ENCODE data around the gene RPRD1A.
"Not testable (repeated sequence)": the region's sequence is repeated elsewhere in the genome, so short reads cannot be mapped to it uniquely, and the experiment has no call there.

RPRD1A gene

DNA sequence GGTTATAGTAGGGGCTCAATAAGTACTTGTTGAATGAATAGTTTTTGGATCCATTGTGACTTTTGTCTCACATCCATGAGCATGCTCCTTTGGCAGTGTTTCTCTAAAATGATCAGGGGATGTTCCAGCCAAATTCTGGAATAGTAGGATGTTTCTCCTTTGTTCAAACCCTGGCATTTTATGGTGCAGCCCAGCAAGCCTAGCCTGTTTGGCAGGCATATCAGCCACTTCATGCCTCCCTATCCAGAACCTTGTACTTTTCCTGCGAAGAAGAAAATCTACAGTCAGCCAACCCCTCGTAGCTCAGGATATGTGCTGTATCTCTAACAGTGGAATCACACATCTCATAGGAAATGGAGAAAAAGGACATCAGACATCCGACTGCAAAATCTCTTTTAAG lies 27.1 kb upstream of the RPRD1A start:
- no peak for DNase-seq (ENCODE audit: low spot score in 2 of 2)
- peaks cover 4% of the 10 kb centered on the region; the same call in 1 of the 2 replicates for H3K4me1 ChIP-seq
- H3K9me3 ChIP-seq, result no peaks in the 10 kb centered on the region
- H3K27me3 ChIP-seq (ENCODE audit: low read depth), result no peaks in the 10 kb centered on the region
- H3K4me3 ChIP-seq, result no peak overlapping the region
- in situ Hi-C loops (cut with MboI; ENCODE audit: low sequenced_read_pairs), result loop anchor here (5.0 to 25.0 kb wide), 2 partner anchors 188 to 668 kb away; no protein-coding TSS in a partner anchor
- H3K36me3 ChIP-seq (replicated peaks), result no peaks in the 10 kb centered on the region

- H3K27me3 ChIP-seq (ENCODE audit: low read depth); H3K4me1 ChIP-seq; H3K9me3 ChIP-seq; H3K36me3 ChIP-seq (replicated peaks); DNase-seq (ENCODE audit: low spot score in 2 of 2); H3K4me3 ChIP-seq: not testable (repeated sequence)
- in situ Hi-C loops (cut with MboI; ENCODE audit: low sequenced_read_pairs), result loop anchor here (5.0 to 25.0 kb wide), 2 partner anchors 190 to 670 kb away; no protein-coding TSS in a partner anchor
These were observed 24.8 kb upstream of the RPRD1A start for GRCh38 chr18:36092116-36092515.

DNA sequence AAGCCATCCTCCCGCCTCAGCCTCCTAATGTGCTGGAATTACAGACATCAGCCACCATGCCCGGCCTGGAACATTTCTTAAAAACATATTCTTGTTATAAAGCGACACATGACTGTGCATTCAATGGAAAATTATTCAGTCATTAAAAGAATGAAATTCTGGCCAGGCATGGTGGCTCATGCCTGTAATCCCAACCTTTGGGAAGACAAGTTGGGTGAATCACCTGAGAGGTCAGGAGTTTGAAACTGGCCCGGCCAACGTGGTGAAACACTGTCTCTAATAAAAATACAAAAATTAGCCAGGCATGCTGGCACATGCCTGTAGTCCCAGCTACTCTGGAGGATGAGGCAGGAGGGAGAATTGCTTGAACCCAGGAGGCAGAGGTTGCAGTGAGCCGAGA lies 21.6 kb upstream of the RPRD1A start:
- in situ Hi-C loops (cut with MboI; ENCODE audit: low sequenced_read_pairs), result loop anchor here (25.0 kb wide), 1 partner anchor 673 kb away; no protein-coding TSS in a partner anchor
- Histone ChIP-seq H3K9me3 (no peaks in the 10 kb centered on the region), H3K4me1 (peaks cover 7% of the 10 kb centered on the region), H3K27me3 (ENCODE audit: low read depth) (0 out of 2 replicates have a peak, but pooled peaks cover 2% of the 10 kb centered on the region), H3K4me3 (no peak overlapping the region), H3K36me3 (replicated peaks) (no peaks in the 10 kb centered on the region; the same call in 1 of the 2 replicates)
- no peak for DNase-seq (ENCODE audit: low spot score in 2 of 2)

DNA sequence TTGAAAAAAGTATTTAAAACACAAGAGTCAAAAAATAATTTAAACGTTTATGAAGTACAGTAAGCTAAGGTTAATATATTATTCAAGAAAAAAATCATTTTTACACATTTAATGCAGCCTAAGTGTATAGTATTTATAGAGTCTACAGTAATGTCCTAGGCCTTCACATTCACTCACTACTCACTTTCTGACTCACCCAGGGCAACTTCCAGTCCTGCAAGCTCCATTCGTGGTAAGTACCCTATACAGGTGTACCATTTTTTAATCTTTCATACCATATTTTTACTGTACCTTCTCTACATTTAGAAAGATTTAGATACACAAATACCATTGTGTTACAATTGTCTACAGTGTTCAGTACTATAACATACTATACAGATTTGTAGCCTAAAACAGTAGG lies 20.9 kb upstream of the RPRD1A start:
- DNase-seq (ENCODE audit: low spot score in 2 of 2), result no peak
- Histone ChIP-seq H3K36me3 (replicated peaks) (no peaks in the 10 kb centered on the region; the same call in 1 of the 2 replicates), H3K27me3 (ENCODE audit: low read depth) (0 out of 2 replicates have a peak, but pooled peaks cover 2% of the 10 kb centered on the region), H3K4me3 (no peak overlapping the region), H3K9me3 (no peaks in the 10 kb centered on the region), H3K4me1 (peaks cover 7% of the 10 kb centered on the region)
- in situ Hi-C loops (cut with MboI; ENCODE audit: low sequenced_read_pairs), result loop anchor here (25.0 kb wide), 1 partner anchor 674 kb away; no protein-coding TSS in a partner anchor

GRCh38 chr18:36086186-36086585 lies 18.8 kb upstream of the RPRD1A start:
- DNase-seq (ENCODE audit: low spot score in 2 of 2), result no peak
- Histone ChIP-seq H3K4me1 (peaks cover 7% of the 10 kb centered on the region), H3K9me3 (no peaks in the 10 kb centered on the region), H3K27me3 (ENCODE audit: low read depth) (0 out of 2 replicates have a peak, but pooled peaks cover 2% of the 10 kb centered on the region), H3K36me3 (replicated peaks) (no peaks in the 10 kb centered on the region; the same call in 1 of the 2 replicates), H3K4me3 (no peak overlapping the region)
- in situ Hi-C loops (cut with MboI; ENCODE audit: low sequenced_read_pairs), result loop anchor here (25.0 kb wide), 1 partner anchor 676 kb away; no protein-coding TSS in a partner anchor

GRCh38 chr18:36085195-36085594 lies 17.8 kb upstream of the RPRD1A start:
- no peak overlapping the region for H3K4me3 ChIP-seq
- peaks cover 7% of the 10 kb centered on the region for H3K4me1 ChIP-seq
- in situ Hi-C loops (cut with MboI; ENCODE audit: low sequenced_read_pairs), result loop anchor here (25.0 kb wide), 1 partner anchor 677 kb away; no protein-coding TSS in a partner anchor
- DNase-seq (ENCODE audit: low spot score in 2 of 2), result no peak
- 0 out of 2 replicates have a peak, but pooled peaks cover 2% of the 10 kb centered on the region for H3K27me3 ChIP-seq (ENCODE audit: low read depth)
- H3K36me3 ChIP-seq (replicated peaks), result no peaks in the 10 kb centered on the region; the same call in 1 of the 2 replicates
- H3K9me3 ChIP-seq, result peaks cover 2% of the 10 kb centered on the region; the same call in 1 of the 2 replicates

GRCh38 chr18:36083729-36084128 lies 16.4 kb upstream of the RPRD1A start:
- 0 out of 2 replicates have a peak, but pooled peaks cover 2% of the 10 kb centered on the region for H3K27me3 ChIP-seq (ENCODE audit: low read depth)
- in situ Hi-C loops (cut with MboI; ENCODE audit: low sequenced_read_pairs), result loop anchor here (25.0 kb wide), 1 partner anchor 679 kb away; no protein-coding TSS in a partner anchor
- no peak overlapping the region for H3K4me3 ChIP-seq
- no peak for DNase-seq (ENCODE audit: low spot score in 2 of 2)
- no peaks in the 10 kb centered on the region; the same call in 1 of the 2 replicates for H3K36me3 ChIP-seq (replicated peaks)
- peaks cover 7% of the 10 kb centered on the region for H3K4me1 ChIP-seq
- H3K9me3 ChIP-seq, result peaks cover 2% of the 10 kb centered on the region; the same call in 1 of the 2 replicates

- not testable (repeated sequence) for H3K36me3 ChIP-seq (replicated peaks); H3K4me1 ChIP-seq; H3K27me3 ChIP-seq (ENCODE audit: low read depth); H3K9me3 ChIP-seq; H3K4me3 ChIP-seq; DNase-seq (ENCODE audit: low spot score in 2 of 2)
- in situ Hi-C loops (cut with MboI; ENCODE audit: low sequenced_read_pairs), result loop anchor here (25.0 kb wide), 1 partner anchor 681 kb away; no protein-coding TSS in a partner anchor
These were observed 13.8 kb upstream of the RPRD1A start for GRCh38 chr18:36081118-36081517.

DNA sequence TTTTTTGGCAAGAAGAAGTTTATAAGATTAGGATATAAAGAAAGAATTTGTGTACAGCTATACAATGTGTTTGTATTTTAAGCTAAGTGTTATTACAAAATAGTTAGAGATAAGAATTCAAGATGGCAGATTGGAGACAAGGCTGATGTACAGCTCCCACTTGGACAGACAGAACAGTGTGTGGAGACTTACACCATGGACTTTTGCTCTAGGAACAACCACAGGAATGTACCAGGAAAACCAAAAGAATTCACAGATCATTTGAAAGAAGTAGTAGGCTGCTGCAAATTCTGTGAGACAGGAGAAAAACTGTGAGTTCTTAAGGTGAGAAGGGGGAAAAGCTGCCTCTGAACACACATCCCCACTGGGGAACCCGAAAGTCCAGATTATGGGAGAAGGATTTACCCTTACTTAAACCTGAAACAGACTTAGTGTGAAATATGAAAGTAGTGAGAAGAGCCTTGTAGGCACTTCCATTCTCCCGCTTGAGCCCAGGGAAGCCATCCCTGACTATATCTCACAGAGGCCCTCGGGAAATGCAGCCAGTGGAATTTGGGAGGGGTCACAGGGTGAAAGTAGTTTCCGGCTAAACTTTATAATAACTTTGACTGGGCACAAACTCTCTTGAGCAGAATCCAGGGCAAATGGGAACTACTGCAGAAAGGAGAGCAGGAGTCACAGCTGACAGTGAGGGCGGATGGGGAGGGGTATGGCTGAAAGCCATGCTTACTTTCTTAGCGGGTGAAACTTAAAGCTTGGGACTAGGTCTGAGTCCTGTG lies 11.6 kb upstream of the RPRD1A start:
- in situ Hi-C loops (cut with MboI; ENCODE audit: low sequenced_read_pairs), result loop anchor here (25.0 kb wide), 1 partner anchor 683 kb away; no protein-coding TSS in a partner anchor
- H3K27me3 ChIP-seq (ENCODE audit: low read depth), result no peaks in the 10 kb centered on the region
- H3K9me3 ChIP-seq, result peaks cover 2% of the 10 kb centered on the region; the same call in 1 of the 2 replicates
- H3K4me3 ChIP-seq, result no peak overlapping the region
- no peaks in the 10 kb centered on the region for H3K36me3 ChIP-seq (replicated peaks)
- no peak for DNase-seq (ENCODE audit: low spot score in 2 of 2)
- peaks cover 3% of the 10 kb centered on the region; the same call in 1 of the 2 replicates for H3K4me1 ChIP-seq

DNA sequence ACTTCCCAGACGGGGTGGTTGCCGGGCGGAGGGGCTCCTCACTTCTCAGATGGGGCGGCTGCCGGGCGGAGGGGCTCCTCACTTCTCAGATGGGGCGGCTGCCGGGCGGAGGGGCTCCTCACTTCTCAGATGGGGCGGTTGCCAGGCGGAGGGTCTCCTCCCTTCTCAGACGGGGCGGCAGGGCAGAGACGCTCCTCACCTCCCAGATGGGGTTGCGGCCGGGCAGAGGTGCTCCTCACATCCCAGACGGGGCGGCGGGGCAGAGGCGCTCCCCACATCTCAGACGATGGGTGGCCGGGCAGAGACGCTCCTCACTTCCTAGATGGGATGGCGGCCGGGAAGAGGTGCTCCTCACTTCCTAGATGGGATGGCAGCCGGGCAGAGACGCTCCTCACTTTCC lies 10.4 kb upstream of the RPRD1A start:
- DNase-seq (ENCODE audit: low spot score in 2 of 2); H3K4me1 ChIP-seq; H3K9me3 ChIP-seq; H3K27me3 ChIP-seq (ENCODE audit: low read depth); H3K36me3 ChIP-seq (replicated peaks); H3K4me3 ChIP-seq: not testable (repeated sequence)
- in situ Hi-C loops (cut with MboI; ENCODE audit: low sequenced_read_pairs), result loop anchor here (25.0 kb wide), 1 partner anchor 685 kb away; no protein-coding TSS in a partner anchor

GRCh38 chr18:36075862-36076587 lies 8.7 kb upstream of the RPRD1A start:
- peaks cover 2% of the 10 kb centered on the region; the same call in 1 of the 2 replicates for H3K9me3 ChIP-seq
- in situ Hi-C loops (cut with MboI; ENCODE audit: low sequenced_read_pairs), result loop anchor here (25.0 kb wide), 1 partner anchor 686 kb away; no protein-coding TSS in a partner anchor
- H3K27me3 ChIP-seq (ENCODE audit: low read depth), result no peaks in the 10 kb centered on the region
- no peak overlapping the region for H3K4me3 ChIP-seq
- no peak for DNase-seq (ENCODE audit: low spot score in 2 of 2)
- H3K36me3 ChIP-seq (replicated peaks), result no peaks in the 10 kb centered on the region
- peaks cover 3% of the 10 kb centered on the region; the same call in 1 of the 2 replicates for H3K4me1 ChIP-seq

DNA sequence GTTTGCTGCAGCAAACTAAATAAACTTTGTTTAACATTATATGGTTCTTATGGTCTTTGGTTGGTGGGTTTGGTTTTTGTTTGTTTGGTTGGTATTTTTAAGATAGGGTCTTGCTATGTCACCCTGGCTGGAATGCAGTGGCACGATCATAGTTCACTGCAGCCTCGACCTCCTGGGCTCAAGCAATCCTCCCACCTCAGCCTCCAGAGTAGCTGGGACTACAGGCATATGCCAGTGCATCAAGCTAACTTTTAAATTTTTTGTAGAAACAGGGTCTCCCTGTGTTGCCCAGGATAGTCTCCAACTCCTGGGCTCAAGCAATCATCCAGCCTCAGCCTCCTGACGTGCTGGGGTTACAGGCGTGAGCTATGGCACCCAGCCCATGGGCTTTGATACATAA lies 7.1 kb upstream of the RPRD1A start:
- Histone ChIP-seq H3K4me3 (no peak overlapping the region), H3K4me1 (peaks cover 3% of the 10 kb centered on the region; the same call in 1 of the 2 replicates), H3K36me3 (replicated peaks) (no peaks in the 10 kb centered on the region), H3K27me3 (ENCODE audit: low read depth) (no peaks in the 10 kb centered on the region), H3K9me3 (no peaks in the 10 kb centered on the region)
- in situ Hi-C loops (cut with MboI; ENCODE audit: low sequenced_read_pairs), result no loop called here
- no peak for DNase-seq (ENCODE audit: low spot score in 2 of 2)

- in situ Hi-C loops (cut with MboI; ENCODE audit: low sequenced_read_pairs), result no loop called here
- H3K36me3 ChIP-seq (replicated peaks), result no peaks in the 10 kb centered on the region
- H3K27me3 ChIP-seq (ENCODE audit: low read depth), result no peaks in the 10 kb centered on the region
- H3K4me3 ChIP-seq, result no peak overlapping the region
- no peaks in the 10 kb centered on the region for H3K9me3 ChIP-seq
- peaks cover 3% of the 10 kb centered on the region; the same call in 1 of the 2 replicates for H3K4me1 ChIP-seq
- no peak for DNase-seq (ENCODE audit: low spot score in 2 of 2)
These were observed 6.3 kb upstream of the RPRD1A start for GRCh38 chr18:36073676-36074075.
